Activated naive CD4-positive, alpha-beta T cell treated with Interleukin-2 at 50 U/mL for 16 hours (primary cell): ENCODE data around the gene PP2D1.
"Not testable (repeated sequence)": the region's sequence is repeated elsewhere in the genome, so short reads cannot be mapped to it uniquely, and the experiment has no call there.

Experiments used
- DNase-seq: peaks from one replicate; pipeline ENCODE4 v3.0.0-alpha.2; 2020

The PP2D1 gene

DNA sequence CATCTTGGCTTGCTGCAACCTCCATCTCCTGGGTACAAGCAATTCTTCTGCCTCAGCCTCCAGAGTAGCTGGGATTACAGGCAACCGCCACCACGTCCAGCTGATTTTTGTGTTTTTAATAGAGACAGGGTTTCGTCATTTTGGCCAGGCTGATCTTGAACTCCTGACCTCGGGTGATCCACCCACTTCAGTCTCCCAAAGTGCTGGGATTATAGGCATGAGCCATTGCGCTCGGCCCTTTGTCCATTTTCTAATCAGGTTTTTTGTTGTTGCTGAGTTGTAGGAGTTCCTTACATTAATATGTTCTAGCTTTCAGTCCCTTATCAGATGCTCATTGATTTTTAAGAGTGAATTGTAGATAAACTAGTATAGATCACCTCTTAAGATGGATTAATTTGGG is 44.9 kb downstream of the PP2D1 start:
- DNase-seq: no peak

DNA sequence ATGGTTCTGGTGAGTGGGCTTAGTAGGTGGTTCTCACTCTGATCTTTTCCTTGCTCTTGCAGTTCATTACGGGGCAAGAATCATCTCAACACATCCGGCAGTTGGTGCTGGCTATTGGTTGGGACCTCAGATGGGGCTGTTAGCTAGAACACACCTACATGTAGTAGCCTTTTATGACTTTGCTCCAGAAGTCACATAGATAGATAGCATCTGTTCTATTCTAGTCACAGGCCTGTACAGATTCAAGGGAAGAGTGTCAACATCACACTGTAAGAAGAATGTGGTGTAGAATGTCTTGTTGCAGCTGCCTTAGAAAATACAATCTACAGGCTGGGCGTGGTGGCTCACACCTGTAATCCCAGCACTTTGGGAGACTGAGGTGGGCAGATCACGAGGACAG is 50.1 kb downstream of the PP2D1 start:
- no peak for DNase-seq

DNA sequence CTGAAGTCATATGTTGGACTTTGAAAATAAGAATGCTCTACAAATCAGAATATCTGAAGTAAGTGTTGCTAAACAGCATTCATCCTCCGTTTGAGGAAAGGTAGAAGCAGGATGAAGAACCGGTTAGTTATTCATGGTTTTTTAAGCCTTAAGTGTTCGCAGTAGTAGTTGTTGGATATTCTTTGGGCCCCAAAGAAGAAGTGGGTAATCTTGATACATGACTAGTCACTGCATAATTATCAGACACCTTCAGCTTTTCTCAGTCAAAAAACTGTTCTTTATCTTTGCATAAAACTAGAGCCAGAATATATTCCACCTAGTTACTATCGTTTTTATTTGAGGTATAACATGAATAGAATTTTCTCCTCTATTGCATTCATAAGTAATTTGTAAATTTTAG is 51.4 kb downstream of the PP2D1 start:
- DNase-seq: no peak

DNA sequence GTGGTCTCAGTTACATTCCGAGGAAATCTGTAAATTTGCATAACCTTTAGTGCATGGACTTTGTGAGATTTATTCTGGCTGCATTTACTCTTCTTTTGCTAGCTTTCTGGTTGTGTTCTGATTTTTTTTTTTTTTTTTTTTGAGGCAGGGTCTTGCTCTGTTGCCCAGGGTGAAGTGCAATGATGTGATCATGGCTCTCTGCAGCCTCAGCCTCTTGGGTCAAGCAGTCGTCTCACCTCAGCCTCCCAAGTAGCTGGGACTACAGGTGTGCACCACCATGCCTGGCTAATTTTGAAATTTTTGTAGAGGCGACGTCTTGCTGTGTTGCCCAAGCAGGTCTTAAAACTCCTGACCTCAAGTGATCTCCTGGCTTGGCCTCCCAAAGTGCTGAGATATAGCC is 52.6 kb downstream of the PP2D1 start:
- DNase-seq: no peak

DNA sequence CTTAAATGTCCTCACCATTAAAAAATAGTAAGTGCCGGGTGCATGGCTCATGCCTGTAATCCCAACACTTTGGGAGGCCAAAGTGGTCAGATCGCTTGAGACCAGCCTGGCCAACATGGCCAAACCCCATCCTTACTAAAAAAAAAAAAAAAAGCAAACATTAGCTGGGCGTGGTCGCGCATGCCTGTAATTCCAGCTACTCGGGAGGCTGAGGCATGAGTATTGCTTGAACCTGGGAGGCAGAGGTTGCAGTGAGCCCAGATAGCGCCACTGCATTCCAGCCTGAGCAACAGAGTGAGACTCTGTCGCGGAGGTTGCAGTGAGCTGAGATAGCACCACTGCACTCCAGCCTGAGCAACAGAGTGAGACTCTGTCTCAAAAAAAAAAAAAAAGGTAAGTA is 54.7 kb downstream of the PP2D1 start:
- DNase-seq: not testable (repeated sequence)

DNA sequence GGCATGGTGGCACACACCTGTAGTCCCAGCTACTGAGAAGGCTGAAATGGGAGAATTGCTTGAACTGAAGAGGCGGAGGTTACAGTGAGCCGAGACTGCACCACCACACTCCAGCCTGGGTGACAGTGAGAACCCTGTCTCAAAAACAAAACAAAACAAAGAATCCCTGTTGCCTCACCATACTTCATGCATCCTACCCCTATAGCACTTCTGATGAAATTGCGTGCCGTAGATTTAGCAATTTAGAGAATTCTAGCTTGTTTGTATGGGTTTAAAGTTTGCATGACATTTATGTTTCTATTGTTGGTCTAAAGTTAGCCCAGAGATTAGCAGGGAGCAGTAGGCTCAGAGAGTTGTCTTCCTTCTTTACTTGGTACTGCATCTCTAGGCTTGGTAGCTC is 57.4 kb downstream of the PP2D1 start:
- no peak for DNase-seq

DNA sequence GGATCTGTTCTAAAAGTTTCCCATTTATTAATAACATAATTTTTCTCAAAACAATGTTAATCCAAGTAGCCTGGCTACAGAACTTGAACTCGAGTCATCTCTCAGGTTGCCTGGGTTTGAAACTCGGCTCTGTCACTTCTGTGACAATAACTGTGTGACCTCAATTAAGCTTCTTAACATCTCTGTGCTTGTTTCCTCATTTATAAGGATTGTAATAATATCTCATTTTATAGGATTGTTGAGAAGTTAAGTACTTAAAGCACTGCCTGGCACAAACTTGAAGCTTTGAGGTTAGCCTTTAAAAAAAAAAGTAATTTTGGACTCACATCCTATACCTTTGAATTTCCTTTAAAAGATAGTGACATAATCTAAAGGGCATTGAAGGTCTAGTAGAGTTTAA is 61.7 kb downstream of the PP2D1 start:
- no peak for DNase-seq

DNA sequence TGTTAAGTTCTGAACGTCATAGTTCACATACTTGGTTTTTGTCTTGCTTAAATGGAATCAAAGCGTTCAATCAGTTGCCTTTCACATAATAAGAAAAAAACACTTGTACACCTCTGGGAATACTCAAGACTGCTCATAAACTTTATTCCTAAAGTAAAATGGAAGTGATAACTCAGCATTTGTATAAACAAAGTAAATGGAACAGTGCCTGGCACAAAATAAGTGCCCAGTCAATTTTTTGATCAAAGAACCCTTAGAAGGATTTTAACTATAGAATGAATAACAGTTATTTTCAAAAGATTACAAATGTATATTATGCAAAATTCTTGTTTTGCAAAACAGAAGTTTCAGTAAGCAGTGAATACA is 63.9 kb downstream of the PP2D1 start:
- DNase-seq: no peak

DNA sequence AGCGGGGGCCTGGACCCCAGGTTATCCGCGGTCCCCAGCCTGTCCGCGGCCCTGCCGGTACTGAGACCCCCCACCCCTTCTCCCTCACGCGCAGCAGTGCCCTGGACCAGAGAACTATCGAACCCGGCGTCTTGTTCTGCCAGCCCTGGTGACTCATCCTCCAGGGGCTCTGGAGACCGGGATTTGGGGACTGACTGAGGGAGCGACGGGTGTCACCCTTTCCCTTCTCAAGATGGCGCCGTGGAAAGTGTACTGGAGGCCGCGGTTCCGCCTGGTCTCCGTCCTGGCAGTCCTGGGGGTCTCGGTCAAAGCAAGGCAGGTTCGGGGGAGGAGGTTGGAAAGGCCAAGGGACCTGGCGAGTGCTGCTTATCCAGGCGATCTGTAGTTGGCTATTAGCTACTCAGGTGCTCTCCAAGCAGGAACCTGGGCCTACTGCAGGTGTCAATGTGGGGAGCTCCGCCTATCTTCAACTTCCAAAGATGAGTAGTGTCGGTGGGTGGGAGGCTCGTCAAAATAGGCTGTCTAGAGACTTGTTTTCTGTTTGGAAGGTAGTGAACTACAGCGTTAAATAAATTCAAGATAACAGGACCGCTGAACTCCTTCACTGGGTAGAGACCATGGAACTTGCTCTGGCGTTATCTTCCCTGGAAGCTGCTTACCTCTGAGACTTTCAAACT is 64.4 kb downstream of the PP2D1 start:
- peak; percentile 60 for DNase-seq

DNA sequence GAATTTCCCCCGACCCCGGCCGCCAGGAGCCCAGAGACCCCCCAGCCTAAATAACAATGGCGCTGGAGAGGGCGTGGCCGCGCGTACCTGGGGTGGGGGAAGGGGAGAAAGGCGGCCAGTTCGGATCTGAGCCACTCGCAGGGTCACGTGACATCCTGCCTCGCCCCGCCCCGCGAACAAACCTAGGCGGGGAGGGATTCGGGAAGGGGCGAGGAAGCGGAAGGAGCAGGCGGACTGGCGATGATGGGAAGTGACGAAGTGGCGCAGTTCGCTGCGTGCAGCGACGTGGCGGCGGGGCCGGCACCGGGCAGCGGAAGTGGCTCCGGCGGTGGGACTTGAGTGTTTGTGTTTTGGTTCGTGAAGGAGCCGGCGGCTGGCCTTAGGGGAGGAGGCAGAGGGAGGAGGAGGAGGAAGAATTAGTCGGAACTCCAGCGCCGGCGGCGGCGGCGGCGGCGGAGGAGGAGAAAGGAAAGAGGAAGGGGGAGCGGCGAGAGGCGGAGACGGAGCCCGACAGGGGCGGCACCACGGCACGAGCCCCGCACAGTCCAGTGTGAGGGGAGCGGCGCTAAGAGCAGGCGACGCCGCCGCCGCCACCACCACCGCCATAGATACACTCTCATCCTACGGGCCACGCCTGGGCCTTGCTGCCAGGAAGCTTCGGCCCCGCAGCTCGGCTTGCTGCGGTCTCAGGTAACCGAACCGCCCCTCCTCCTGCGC is 65.1 kb downstream of the PP2D1 start, which contains the start of gene RAB5A:
RAB5A (plus strand) TSS at position 266 of the 717 bp plus-strand sequence. CDS start 3,802 bp downstream, outside the sequence.
- peak; percentile 97 for DNase-seq

DNA sequence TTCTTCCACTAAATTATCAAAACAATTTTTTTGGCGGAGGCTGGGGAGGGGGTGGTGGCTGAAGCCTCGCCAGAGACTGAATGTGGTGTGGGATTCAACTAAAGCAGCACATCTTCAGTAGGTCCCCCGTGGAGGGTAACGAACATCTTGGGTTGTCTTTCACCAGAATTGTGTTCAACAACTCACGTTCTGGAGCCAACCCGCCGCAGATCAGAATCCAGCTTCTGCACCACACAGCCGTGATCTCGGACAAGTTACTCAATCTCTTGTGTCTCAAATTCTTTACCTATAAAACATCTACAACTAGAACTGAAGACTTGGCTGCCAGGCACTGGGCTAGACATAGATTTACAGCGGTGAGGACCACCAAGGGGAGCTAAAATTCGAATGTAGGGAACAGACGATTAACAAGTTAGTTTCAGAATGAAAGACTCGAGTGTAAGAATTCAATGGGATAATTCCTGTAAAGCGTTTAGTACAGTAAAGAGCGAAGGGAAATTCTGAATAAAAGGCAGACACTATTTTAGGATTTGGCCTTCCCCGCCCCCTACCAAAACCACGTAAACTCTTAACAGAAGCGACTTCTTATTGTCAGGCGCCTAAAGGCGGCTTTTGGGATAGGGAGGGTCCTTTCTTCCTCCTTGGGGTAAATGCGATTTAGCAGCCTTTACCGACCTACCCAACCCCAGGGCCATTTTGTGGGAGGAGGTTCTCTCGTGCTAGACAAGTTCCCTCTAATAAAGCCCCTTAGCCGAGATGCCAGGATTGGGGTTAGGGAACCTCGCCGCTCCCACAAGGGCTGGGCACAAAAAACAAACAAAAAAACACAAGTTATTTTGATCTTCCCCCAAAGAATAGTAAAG is 65.9 kb downstream of the PP2D1 start:
- no peak for DNase-seq

DNA sequence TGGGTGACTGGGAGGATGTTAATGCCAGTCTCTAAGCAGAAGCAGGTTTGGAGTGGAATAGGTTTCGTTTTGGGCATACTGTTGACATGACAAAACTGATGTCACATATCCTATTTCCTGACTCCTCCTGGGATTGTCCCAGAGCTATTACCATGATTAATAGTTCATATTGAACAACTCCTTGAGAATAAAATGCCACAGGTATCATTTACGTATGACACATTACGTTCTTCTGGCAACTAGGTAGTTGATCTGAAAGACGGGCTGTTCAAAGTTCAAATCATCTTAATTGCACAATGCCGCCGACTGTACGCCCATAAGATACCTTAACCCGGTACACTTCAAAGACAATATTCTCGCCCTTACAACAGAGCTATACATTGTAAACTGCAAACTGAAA is 66.5 kb downstream of the PP2D1 start:
- no peak for DNase-seq

DNA sequence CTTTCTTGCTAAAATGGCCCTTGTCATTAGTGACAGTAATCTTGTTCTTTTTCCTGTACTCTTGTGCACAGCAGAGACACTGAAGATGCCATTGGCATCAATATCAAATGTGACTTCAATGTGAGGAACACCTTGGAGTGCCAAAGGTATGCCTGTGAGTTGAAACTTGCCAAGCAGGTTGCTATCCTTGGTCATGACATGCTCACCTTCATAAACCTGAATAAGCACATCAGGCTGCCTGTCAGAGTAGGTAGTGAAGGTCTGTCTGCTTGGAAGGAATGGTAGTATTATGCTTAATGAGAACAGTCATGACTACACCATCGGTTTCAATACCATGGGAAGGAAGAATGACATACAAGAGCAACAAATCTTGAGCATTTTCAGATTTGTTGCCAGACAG is 71.4 kb downstream of the PP2D1 start:
- no peak for DNase-seq

DNA sequence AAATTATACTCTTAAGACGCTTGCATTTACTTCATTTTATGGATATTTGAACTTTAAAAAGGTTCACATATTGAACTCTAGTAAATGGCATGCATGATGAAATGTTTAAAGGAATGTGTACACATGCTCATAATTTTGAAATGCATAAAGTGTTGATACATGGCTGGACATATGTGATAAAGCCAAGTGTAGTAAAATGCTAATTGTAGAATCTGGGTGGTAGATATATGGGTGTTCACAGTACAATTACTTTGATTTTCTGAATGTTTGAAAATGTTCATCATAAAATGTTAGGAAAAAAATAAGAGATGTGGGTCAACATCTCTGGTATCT is 73.8 kb downstream of the PP2D1 start:
- DNase-seq: no peak

DNA sequence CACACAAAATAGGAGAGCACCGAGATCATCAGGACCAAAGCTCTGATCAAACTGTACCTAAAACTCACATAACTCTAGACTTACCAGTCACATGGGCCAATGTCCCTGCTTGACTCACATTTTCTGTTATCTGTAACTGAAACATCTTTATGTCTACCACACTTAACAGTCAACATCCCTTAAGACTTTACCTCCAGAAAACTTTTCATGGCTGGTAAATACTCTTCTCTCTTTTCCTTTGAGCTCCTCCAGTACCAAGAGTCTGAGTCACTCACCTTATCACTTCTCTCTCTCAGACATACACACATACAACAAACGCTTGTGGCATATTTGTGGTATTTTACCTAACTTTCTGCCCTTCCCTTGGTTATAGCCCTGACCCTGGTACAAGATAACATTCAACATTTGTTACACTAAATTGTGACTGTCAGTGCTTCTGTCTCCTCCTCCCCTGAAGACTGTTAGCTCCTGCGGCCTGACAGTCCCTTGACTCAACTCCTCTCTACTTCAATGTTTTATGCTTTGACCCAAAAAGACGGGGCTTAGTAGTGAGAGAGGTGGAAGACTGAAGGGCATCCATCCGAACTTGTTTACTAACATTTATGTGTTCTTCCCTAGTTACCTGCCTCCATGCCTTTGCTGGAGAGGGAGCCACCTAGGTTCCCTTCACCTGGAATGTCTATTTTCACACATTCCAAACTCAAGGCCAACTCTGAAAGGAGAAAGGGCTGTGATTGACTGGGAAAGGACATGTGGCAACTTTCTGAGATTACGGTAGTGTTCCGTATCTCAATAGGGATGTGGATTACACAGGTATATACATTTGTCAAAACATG is 74.4 kb downstream of the PP2D1 start:
- no peak for DNase-seq
